SK-N-SH treated with all-trans-retinoic acid at 6 μM for 48 hours (cell line): Measurements from ENCODE around the gene ELL3.

ENCODE experiments used
- RARB ChIP-seq: fragments of 250-450 bp; sonication (Bioruptor Pico); IDR thresholded peaks from 2 replicates; pipeline ENCODE4 v1.8.0; 2021; ENCODE audit warnings: mild to moderate bottlenecking, moderate library complexity
- ZNF565 ChIP-seq: fragments of 450-650 bp; formaldehyde crosslinking; conservative IDR thresholded peaks from 2 replicates; pipeline ENCODE4 v1.5.0; 2020; ENCODE audit warnings: low read depth, mild to moderate bottlenecking, moderate library complexity
- ZNF8 ChIP-seq: fragments of 450-650 bp; formaldehyde crosslinking; IDR thresholded peaks from 2 replicates; pipeline ENCODE4 v1.5.0; 2020; ENCODE audit warnings: mild to moderate bottlenecking, moderate library complexity

DNA sequence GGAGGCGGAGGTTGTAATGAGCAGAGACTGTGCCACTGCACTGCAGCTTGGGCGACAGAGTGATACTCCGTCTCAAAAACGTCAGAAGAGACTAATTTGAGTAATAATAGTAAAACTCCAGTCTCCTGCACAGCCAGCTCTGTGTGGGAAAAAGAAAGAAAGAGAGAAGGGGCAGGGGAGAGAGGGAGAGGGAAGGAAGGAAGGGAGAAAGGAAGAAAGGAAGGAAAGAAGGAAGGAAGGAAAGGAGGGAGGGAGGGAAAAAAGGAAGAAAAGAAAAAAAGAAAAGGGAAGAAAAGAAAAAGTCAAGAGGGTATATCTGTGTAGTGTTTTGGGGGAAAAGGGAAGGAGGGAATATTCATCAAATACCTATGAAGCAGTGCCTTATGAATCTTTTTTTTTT, 53.6 kb downstream of the ELL3 start:
- TF ChIP-seq ZNF565: no peak
- TF ChIP-seq RARB: no peak
- TF ChIP-seq ZNF8: no peak
